ENCODE measurements around the gene GLI2. TPM values are rescaled to one million over a fixed set of nuclear protein-coding genes. Genes with fewer than 3 reads are reported as not detected.

Gene GLI2
- total RNA-seq, 4 donors from 2014 or later, result 7.1 to 25.3 (median 11.8) TPM

DNA sequence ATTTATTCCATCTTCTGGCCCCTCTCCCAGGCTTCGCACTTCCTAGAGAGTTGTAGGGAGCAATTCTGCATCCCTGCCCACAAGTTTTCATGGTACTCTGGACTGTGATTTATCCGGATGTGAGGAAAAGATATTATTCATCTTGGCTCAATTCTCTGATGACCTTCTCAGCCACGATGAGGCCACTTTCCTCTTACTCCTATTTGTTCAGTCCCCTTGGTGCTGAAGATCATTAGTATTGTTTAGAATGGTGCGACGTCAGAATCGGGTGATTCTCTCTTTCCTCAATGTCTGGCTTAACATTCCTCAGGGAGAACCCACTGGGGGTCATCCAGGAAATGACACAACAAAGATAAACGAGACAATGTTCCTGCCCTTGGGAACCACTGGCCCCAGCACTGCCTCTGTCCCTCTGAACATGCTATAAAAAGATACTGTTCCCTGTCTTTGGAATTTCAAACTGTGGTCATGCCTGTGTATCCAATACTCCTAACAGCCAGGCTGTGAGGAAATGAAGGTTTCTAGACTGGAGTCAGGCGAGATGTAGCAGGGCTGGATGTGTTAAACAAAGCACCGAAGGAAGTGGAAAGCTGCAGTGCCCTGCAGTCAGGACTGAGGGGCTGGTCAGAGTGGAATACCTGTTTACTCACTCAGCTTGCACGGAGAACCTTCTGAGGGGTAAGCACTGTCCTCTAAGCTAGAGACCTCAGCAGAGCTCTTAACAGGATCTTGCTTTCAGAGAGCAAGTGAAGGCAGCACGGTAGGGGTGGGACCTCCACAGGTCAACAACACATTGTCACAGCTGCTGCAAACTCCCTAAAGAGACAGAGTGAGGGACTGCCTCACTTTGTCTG is 12.9 kb upstream of the GLI2 start:
- intact Hi-C loops (cut with DNase I), result no loop called here
- Histone ChIP-seq H3K4me1 (peaks cover 12 to 14% (median 13%) of the 10 kb centered on the region in 4 donors), H3K9me3 (peaks cover 0 to 8% (median 0%) of the 10 kb centered on the region in 4 donors), H3K27me3 (no peaks in the 10 kb centered on the region), H3K36me3 (no peaks in the 10 kb centered on the region), H3K4me3 (no peak overlapping the region), H3K27ac (replicated peaks in 1 of 4) (peak overlapping the region in 1 of 4 donors; percentile 29)
- 41% methylated on average over 11 of the region's 11 CpGs for WGBS
- TF ChIP-seq POLR2AphosphoS5 (IDR thresholded peaks at IDR 0.05) (no peak), POLR2A (IDR thresholded peaks at IDR 0.05; ENCODE audit: low read depth) (no peak), EP300 (IDR thresholded peaks at IDR 0.05) (no peak)
- TF ChIP-seq, protein P1, sequence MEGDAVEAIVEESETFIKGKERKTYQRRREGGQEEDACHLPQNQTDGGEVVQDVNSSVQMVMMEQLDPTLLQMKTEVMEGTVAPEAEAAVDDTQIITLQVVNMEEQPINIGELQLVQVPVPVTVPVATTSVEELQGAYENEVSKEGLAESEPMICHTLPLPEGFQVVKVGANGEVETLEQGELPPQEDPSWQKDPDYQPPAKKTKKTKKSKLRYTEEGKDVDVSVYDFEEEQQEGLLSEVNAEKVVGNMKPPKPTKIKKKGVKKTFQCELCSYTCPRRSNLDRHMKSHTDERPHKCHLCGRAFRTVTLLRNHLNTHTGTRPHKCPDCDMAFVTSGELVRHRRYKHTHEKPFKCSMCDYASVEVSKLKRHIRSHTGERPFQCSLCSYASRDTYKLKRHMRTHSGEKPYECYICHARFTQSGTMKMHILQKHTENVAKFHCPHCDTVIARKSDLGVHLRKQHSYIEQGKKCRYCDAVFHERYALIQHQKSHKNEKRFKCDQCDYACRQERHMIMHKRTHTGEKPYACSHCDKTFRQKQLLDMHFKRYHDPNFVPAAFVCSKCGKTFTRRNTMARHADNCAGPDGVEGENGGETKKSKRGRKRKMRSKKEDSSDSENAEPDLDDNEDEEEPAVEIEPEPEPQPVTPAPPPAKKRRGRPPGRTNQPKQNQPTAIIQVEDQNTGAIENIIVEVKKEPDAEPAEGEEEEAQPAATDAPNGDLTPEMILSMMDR (IDR thresholded peaks at IDR 0.05), result no peak
- DNase-seq (ENCODE audit: extremely low spot score), result no peak

DNA sequence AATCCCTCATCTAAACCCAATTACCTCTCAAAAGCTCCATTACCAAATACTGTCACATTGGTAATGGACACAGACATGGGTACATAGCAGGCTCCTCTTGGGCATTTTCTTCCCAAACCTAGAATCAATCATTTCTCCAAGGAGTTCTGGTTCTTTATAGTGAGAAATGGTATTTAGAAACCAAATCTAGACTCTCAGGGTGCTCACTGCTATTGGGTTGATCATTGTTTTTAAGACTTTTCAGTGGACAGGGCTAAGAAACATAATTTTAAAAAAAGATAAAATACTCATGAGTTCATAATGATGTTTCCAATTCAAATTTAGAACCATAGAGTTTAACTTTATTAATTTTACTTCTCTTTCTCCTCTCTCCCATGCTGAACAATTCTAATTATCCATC is 9.4 kb upstream of the GLI2 start:
- Histone ChIP-seq H3K9me3 (peaks cover 0 to 8% (median 0%) of the 10 kb centered on the region in 4 donors), H3K27me3 (no peaks in the 10 kb centered on the region), H3K4me1 (peaks cover 12 to 20% (median 14%) of the 10 kb centered on the region in 4 donors), H3K27ac (replicated peaks in 1 of 4) (no peak overlapping the region), H3K4me3 (no peak overlapping the region), H3K36me3 (no peaks in the 10 kb centered on the region)
- no peak for TF ChIP-seq EP300 (IDR thresholded peaks at IDR 0.05)
- TF ChIP-seq, protein P1 (IDR thresholded peaks at IDR 0.05), result no peak
- no peak for TF ChIP-seq POLR2A (IDR thresholded peaks at IDR 0.05; ENCODE audit: low read depth)
- TF ChIP-seq POLR2AphosphoS5 (IDR thresholded peaks at IDR 0.05), result no peak
- no peak for DNase-seq (ENCODE audit: extremely low spot score)
- intact Hi-C loops (cut with DNase I), result no loop called here

DNA sequence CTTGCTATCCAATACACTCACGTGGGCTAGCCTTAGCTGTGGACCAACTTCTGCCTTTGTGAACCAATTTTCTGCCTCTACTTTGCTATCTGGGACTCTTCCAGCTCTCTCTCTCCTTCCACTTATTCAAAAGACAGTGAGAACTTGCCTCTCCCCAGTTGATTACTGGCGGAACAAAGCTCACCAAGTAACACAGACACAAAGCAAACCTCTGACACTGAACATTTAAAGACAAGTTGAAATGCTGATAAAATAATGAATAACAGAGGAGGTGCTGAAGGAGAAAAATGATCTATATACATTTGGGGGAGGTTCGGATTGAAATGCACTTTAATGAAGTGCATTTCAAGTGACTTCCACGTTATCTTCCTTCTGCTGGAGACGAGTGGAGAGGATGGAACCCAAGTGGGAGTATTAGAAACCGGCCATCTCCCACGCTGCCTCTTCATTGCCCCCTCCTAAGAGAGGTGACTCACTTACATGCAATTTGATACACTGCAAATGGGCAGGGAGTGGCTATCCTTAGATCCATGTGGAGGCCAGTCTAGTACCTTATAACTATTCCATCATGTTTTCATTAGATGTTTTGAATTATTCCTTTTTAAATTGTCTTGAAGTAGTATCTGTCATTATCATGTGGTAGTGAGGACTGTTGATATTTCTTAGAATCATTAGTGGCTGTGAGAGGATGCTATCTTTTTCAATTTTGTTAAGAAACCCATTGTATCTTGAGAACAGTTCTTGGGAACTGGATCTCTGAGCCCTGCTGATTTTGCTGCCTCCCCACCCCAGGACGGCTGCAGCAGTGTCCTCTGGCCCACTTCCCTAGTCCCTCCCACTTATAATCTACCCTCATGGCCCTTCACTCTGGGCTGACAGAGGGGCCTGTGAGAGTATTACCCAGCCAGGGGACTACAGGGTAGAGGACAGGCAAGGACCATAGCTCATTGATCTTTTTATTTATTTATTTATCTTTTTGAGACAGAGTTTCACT is 6.0 kb upstream of the GLI2 start:
- Histone ChIP-seq H3K27ac (replicated peaks in 1 of 4) (no peak overlapping the region), H3K4me1 (peaks cover 0 to 34% (median 25%) of the 10 kb centered on the region in 4 donors), H3K27me3 (peaks cover 0 to 6% (median 0%) of the 10 kb centered on the region in 4 donors), H3K9me3 (peaks cover 0 to 8% (median 0%) of the 10 kb centered on the region in 4 donors), H3K4me3 (no peak overlapping the region), H3K36me3 (no peaks in the 10 kb centered on the region)
- TF ChIP-seq, protein P1 (IDR thresholded peaks at IDR 0.05), result no peak
- TF ChIP-seq POLR2A (IDR thresholded peaks at IDR 0.05; ENCODE audit: low read depth) (no peak), POLR2AphosphoS5 (IDR thresholded peaks at IDR 0.05) (no peak), EP300 (IDR thresholded peaks at IDR 0.05) (no peak)
- no peak for DNase-seq (ENCODE audit: extremely low spot score)
- 71% methylated on average over 8 of the region's 8 CpGs for WGBS
- intact Hi-C loops (cut with DNase I), result no loop called here

DNA sequence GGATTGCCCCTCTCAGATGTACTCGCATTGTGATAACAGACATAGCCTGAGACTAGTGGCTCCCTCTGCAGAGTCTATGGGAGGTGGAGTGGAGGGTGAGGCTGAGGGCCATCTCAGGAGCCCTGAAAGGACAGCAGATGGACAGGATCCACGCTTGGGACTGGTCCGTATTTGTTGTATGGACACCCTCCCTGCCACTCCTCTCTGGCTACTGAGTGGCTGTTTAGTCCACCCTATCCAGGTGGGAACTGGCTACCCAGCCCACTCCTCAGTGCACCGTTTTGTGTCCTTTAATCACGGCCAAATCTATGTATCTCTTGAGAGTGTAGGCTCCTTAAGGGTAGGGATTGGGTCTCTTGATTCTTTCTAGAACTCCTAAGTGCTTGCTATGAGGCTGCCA is 4.5 kb upstream of the GLI2 start:
- intact Hi-C loops (cut with DNase I), result no loop called here
- no peak for TF ChIP-seq EP300 (IDR thresholded peaks at IDR 0.05)
- TF ChIP-seq POLR2A (IDR thresholded peaks at IDR 0.05; ENCODE audit: low read depth), result no peak
- Histone ChIP-seq H3K4me3 (no peak overlapping the region), H3K27ac (replicated peaks in 1 of 4) (no peak overlapping the region), H3K4me1 (peaks cover 4 to 49% (median 37%) of the 10 kb centered on the region in 4 donors), H3K27me3 (peaks cover 0 to 19% (median 0%) of the 10 kb centered on the region in 4 donors), H3K36me3 (no peaks in the 10 kb centered on the region), H3K9me3 (peaks cover 0 to 5% (median 0%) of the 10 kb centered on the region in 4 donors)
- WGBS, result 97% methylated on average over 5 of the region's 5 CpGs
- DNase-seq (ENCODE audit: extremely low spot score), result no peak
